ENCODE data around the gene CLEC4G. TPM values are rescaled to one million over a fixed set of nuclear protein-coding genes. Genes with fewer than 3 reads are reported as not detected.

Gene CLEC4G
- total RNA-seq, 1 donor from 2014 or later = 0.31 TPM

GRCh38 chr19:7691497-7691896, 40.4 kb downstream of the CLEC4G start:
- DNase-seq = no peak

GRCh38 chr19:7690779-7691258, 41.1 kb downstream of the CLEC4G start:
- no peak for DNase-seq

GRCh38 chr19:7689165-7689564, 42.7 kb downstream of the CLEC4G start:
- DNase-seq = no peak

- DNase-seq = no peak
Observed at GRCh38 chr19:7687177-7687576, 44.7 kb downstream of the CLEC4G start.

GRCh38 chr19:7685546-7686445, 46.1 kb downstream of the CLEC4G start:
- DNase-seq = no peak

GRCh38 chr19:7682175-7682855, 49.6 kb downstream of the CLEC4G start:
- DNase-seq = peak; percentile 49

- peak; percentile 68 for DNase-seq
Observed at GRCh38 chr19:7681340-7682174, 50.4 kb downstream of the CLEC4G start.

GRCh38 chr19:7680606-7681339, 51.1 kb downstream of the CLEC4G start, which contains the start of gene TRAPPC5:
Gene TRAPPC5, plus strand, starts transcription at chr19:7680833. Its CDS starts 1,421 bp downstream, at chr19:7682254.
- peak; percentile 79 for DNase-seq

- DNase-seq = no peak
Observed at GRCh38 chr19:7679771-7680605, 51.9 kb downstream of the CLEC4G start.

- DNase-seq = no peak
Observed at GRCh38 chr19:7678971-7679751, 52.7 kb downstream of the CLEC4G start.

Other genes starting within 250 kb of the CLEC4G start
- gene PEX11G, start 243.1 kb downstream of the CLEC4G start, total RNA-seq = 0.94 TPM
- 9.0 TPM for gene ZNF358, start 216.0 kb downstream of the CLEC4G start, total RNA-seq
- gene MCOLN1, start 209.5 kb downstream of the CLEC4G start, total RNA-seq = 9.8 TPM
- 49.0 TPM for gene PNPLA6, start 196.4 kb downstream of the CLEC4G start, total RNA-seq
- 17.0 TPM for gene CAMSAP3, start 136.2 kb downstream of the CLEC4G start, total RNA-seq
- gene XAB2, start 102.6 kb downstream of the CLEC4G start, total RNA-seq = 18.4 TPM
- 14.7 TPM for gene PET100, start 102.3 kb downstream of the CLEC4G start, total RNA-seq
- gene PCP2, start 98.4 kb downstream of the CLEC4G start, total RNA-seq = not detected
- 3.0 TPM for gene STXBP2, start 95.0 kb downstream of the CLEC4G start, total RNA-seq
- 0.94 TPM for gene RETN, start 63.1 kb downstream of the CLEC4G start, total RNA-seq
- 0.78 TPM for gene MCEMP1, start 55.0 kb downstream of the CLEC4G start, total RNA-seq
- gene TRAPPC5, start 51.3 kb downstream of the CLEC4G start, total RNA-seq = 16.7 TPM
- not detected for gene FCER2, start 30.0 kb downstream of the CLEC4G start, total RNA-seq
- gene CD209, start 15.4 kb upstream of the CLEC4G start, total RNA-seq = 0.47 TPM
- not detected for gene CLEC4M, start 31.1 kb upstream of the CLEC4G start, total RNA-seq
- 44.5 TPM for gene EVI5L, start 98.1 kb upstream of the CLEC4G start, total RNA-seq
- gene PRR36, start 142.3 kb upstream of the CLEC4G start, total RNA-seq = 4.1 TPM
- not detected for gene LRRC8E, start 156.4 kb upstream of the CLEC4G start, total RNA-seq
- 6.7 TPM for gene MAP2K7, start 171.8 kb upstream of the CLEC4G start, total RNA-seq
- not detected for gene TGFBR3L, start 182.7 kb upstream of the CLEC4G start, total RNA-seq
- gene SNAPC2, start 188.2 kb upstream of the CLEC4G start, total RNA-seq = 6.2 TPM
- 15.4 TPM for gene CTXN1, start 194.0 kb upstream of the CLEC4G start, total RNA-seq
- 20.9 TPM for gene TIMM44, start 211.6 kb upstream of the CLEC4G start, total RNA-seq

Measured in occipital lobe (tissue), 2 donors.